AG09319 (cell line): Measurements from ENCODE around the gene PDE2A.

ENCODE experiments used
- DNase-seq: peaks from one replicate; pipeline ENCODE4 v3.0.0-alpha.2; 2010; ENCODE audit warnings: low read depth; ENCODE audit errors: extremely low read depth
- TF ChIP-seq, protein P1 (sequence below): IDR thresholded peaks from 2 replicates; pipeline ENCODE4 v1.5.1; 2011; ENCODE audit warnings: low read depth, mild to moderate bottlenecking, inconsistent platforms, low read length, moderate library complexity

Gene PDE2A

DNA sequence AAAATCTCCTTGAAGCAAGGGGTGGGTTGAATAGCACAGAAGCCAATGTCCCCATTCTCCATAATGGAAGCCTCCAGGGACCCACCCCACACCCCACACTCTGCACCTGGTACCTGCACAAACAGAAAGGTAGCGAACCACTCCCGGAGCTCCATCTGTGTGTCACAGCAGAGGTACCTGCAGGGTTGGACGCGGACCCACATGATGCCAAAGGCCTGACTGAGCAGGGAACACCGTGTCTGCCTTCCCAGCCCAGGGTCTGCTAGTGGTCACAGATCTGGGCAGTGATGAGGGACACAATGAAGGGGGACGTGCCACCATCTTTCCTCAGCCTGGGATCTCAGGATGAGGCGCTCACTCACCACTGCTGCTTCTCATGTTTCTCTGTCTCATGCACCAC, 13.1 kb upstream of the PDE2A start:
- DNase-seq, result no peak
- TF ChIP-seq, protein P1, sequence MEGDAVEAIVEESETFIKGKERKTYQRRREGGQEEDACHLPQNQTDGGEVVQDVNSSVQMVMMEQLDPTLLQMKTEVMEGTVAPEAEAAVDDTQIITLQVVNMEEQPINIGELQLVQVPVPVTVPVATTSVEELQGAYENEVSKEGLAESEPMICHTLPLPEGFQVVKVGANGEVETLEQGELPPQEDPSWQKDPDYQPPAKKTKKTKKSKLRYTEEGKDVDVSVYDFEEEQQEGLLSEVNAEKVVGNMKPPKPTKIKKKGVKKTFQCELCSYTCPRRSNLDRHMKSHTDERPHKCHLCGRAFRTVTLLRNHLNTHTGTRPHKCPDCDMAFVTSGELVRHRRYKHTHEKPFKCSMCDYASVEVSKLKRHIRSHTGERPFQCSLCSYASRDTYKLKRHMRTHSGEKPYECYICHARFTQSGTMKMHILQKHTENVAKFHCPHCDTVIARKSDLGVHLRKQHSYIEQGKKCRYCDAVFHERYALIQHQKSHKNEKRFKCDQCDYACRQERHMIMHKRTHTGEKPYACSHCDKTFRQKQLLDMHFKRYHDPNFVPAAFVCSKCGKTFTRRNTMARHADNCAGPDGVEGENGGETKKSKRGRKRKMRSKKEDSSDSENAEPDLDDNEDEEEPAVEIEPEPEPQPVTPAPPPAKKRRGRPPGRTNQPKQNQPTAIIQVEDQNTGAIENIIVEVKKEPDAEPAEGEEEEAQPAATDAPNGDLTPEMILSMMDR, result no peak

DNA sequence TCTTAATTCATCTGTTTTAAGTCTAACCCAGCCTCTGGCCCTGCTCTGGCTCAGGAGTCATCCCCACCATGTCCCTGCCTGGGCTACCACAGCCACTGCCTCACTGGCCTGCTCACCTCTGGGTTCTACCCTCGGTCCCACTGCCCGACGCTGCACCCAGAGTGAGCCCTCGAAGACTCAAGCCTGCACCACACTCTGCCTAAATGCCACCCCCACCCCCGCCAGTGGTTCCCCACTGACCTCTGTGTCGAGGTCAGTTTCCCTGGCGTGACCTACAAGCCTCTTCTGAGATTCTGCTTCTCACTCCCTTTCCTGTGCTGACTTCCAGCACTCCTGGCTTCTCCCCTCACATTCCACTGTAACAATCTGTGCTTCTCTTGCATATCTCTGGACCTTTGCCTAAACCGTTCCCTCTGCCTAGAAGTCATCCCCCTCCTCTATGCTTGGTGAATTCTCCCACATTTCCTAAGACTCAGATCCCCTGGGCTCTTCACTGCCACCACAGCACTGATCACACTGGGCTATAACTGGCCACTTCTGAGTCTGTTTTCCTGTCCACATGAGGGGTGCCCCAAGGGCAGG, 12.5 kb upstream of the PDE2A start:
- no peak for DNase-seq
- TF ChIP-seq, protein P1, result no peak

DNA sequence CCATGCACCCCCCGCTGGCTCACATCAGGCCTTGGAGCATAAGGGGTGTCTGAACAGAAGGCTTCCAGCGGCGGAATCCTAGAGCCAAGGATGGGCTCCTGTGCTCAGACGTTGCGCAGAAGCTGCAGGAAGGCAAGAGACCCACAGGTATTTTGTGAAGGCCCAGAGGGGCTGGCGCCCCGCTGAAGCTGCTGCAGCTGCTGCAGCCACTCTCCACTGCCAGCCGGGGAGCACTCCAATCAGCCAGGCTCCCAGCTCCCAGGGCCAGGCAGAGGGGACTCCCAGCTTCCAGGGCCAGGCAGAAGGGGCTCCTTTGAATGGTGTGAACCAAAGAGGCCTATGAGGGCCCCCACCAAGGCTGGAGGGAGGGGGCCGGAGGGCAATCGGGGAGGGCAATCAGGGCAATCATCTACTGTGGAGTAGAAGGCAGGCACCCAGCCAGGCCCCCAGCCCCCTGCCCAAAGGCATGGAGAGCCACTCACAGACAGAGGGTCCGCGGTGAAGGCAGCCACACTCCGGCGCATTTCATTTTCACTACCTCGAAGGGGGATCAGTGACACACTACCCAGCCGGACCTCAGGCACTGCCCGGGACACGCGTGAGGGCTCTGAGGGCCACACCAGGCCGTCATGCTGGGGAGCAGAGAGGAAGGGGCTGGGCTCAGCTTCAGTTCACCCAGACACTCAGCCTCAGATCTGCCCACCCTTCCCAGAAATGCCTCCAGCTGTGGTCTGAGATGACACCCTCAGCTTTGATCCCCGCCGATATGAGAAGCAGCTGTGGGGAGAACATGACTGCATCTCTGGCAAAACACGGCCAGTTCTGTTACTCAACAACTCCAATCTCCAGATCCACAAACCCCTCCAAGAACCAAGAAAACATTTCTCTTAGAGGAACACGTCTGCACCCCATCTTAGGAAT, 11.6 kb upstream of the PDE2A start:
- TF ChIP-seq, protein P1, result no peak
- DNase-seq, result no peak

DNA sequence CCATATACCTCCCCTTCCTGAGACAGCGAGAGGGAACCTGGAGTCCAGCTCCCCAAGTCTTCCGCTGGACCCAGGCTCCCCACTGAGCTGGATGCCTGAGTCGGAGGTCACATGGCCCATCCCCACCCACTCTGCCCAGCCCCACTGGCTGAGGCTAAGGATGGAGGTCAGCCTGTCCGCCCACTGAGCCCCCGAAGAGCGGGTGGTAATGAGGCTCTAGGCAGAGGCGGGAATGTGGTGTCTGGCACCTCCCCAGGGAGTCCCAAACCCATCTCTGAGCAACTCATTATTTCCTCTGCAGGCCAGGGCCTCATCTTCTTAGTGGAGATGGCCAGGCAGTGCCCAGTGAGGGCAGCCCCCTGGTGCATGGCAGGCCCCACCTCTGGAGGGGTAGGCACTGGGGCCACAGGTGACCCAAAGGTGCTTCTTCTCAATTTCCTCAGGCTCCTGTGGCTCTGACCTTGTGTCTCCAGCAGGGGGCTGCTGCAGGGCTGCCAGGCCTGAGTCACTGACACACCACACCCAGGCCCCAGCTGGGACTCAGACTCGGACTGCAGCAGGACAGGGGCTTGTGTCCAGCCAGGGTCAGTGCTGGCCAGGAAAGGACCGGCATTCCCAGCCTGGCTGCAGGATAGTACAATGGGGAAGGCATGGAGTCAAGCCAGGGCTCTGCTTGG, 10.2 kb upstream of the PDE2A start:
- TF ChIP-seq, protein P1, result peak; percentile 68
- DNase-seq, result no peak

DNA sequence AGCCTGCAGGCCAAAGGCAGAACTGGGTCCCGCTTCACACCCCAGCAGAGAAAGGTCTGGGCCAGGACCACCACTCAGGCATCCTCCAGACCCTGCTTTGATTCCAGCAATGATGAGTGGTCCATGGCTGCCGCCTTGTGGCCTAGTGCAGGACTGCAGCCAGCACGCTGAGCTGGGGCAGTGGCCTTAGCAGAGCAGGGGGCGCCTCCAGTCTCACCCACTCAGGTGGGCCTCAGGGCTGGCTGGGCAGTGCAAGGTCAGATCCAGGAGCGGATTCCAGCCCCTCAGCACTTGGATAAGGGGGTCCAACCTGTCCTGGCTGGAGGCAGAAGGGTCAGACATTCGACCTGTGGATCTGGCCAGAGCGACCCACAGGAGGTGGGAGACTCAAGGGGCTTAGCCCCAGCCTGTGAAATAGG, 9.6 kb upstream of the PDE2A start:
- TF ChIP-seq, protein P1, result peak; percentile 91
- DNase-seq, result no peak

DNA sequence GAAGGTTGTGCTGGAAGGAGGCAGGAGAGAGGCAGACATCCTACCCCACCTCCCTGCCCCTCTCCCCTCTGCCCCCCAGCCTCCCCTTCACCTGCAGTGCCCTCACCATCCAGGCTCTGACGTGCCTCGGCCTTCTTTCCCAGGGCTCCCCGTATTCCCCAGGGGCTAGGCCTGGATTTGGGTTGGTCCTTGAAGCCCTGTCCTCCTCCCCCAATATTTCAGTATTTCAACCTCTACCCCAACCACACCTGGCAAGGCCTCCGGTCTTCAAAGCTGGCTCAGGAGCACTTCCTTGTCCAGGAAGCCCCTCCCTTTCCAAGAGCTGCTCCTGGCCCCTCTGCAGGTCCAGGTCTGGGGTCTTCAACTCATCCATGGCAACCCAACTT, 8.6 kb upstream of the PDE2A start:
- TF ChIP-seq, protein P1, result no peak
- no peak for DNase-seq
